Stimulated activated naive B cell treated with anti-CD40 and anti-IgM and Interleukin-4, amounts not matched to agents 10 μg/mL and 1 μg/mL and 100 μg/mL, for 72 hours (primary cell): Measurements from ENCODE around the gene FUT2.

ENCODE experiments used
- ATAC-seq, 2 donors: fragments of 150-1000 bp; cut with Tn5 transposase; replicated peaks; 2 replicates each; pipeline ENCODE4 v1.10.0; 2021; ENCODE audit warnings: moderate library complexity in 1 of 2
- DNase-seq: peaks from one replicate; pipeline ENCODE4 v3.0.0; 2021
- H3K27ac Mint-ChIP-seq: one replicate; pipeline ENCODE4 v1.8.0; 2022; ENCODE audit warnings: mild to moderate bottlenecking, mixed read lengths
- H3K27me3 Mint-ChIP-seq, 2 donors: one replicate each; pipeline ENCODE4 v1.8.0; 2022; ENCODE audit warnings: mixed read lengths in 2 of 2
- H3K36me3 Mint-ChIP-seq, 2 donors: one replicate each; pipeline ENCODE4 v1.8.0; 2022; ENCODE audit warnings: mixed read lengths in 2 of 2, mild to moderate bottlenecking in 1 of 2
- H3K4me1 Mint-ChIP-seq, 2 donors: one replicate each; pipeline ENCODE4 v1.8.0; 2022; ENCODE audit warnings: mixed read lengths in 2 of 2, mild to moderate bottlenecking in 1 of 2
- H3K4me3 Mint-ChIP-seq, 2 donors: one replicate each; pipeline ENCODE4 v1.8.0; 2022; ENCODE audit warnings: mild to moderate bottlenecking in 2 of 2, mixed read lengths in 2 of 2, moderate library complexity in 1 of 2
- H3K9me3 Mint-ChIP-seq, 2 donors: one replicate each; pipeline ENCODE4 v1.8.0; 2022; ENCODE audit warnings: mixed read lengths in 2 of 2, mild to moderate bottlenecking in 1 of 2

The FUT2 gene

GRCh38 chr19:48663667-48664066, 32.1 kb upstream of the FUT2 start:
- Mint-ChIP-seq H3K4me3 (no peak overlapping the region), H3K27ac (no peak overlapping the region)

GRCh38 chr19:48664476-48664875, 31.3 kb upstream of the FUT2 start:
- peaks cover 6 to 9% of the 10 kb centered on the region in 2 donors for H3K4me1 Mint-ChIP-seq
- no peaks in the 10 kb centered on the region for H3K27me3 Mint-ChIP-seq
- no peak for ATAC-seq
- no peaks in the 10 kb centered on the region for H3K36me3 Mint-ChIP-seq
- DNase-seq, result no peak
- H3K4me3 Mint-ChIP-seq, result no peak overlapping the region
- H3K9me3 Mint-ChIP-seq, result peaks cover under 1 to 3% of the 10 kb centered on the region in 2 donors
- no peak overlapping the region for H3K27ac Mint-ChIP-seq

More at GRCh38 chr19:48663667-48664066, 32.1 kb upstream of the FUT2 start:
- Mint-ChIP-seq H3K4me1 (peaks cover 8 to 9% of the 10 kb centered on the region in 2 donors), H3K36me3 (no peaks in the 10 kb centered on the region), H3K9me3 (peaks cover 0 to under 1% of the 10 kb centered on the region in 2 donors), H3K27me3 (no peaks in the 10 kb centered on the region)
- DNase-seq (no peak), ATAC-seq (no peak)

- Mint-ChIP-seq H3K27ac (no peak overlapping the region), H3K36me3 (no peaks in the 10 kb centered on the region), H3K27me3 (no peaks in the 10 kb centered on the region), H3K9me3 (peaks cover 7 to 8% of the 10 kb centered on the region in 2 donors), H3K4me3 (no peak overlapping the region), H3K4me1 (peaks cover 4 to 6% of the 10 kb centered on the region in 2 donors)
- no peak for ATAC-seq
- DNase-seq, result no peak
Measured at GRCh38 chr19:48665786-48666185, 30.0 kb upstream of the FUT2 start.

GRCh38 chr19:48668332-48668731, 27.4 kb upstream of the FUT2 start:
- ATAC-seq (no peak), DNase-seq (no peak)
- no peaks in the 10 kb centered on the region for H3K36me3 Mint-ChIP-seq
- H3K4me3 Mint-ChIP-seq, result no peak overlapping the region
- H3K4me1 Mint-ChIP-seq, result no peaks in the 10 kb centered on the region
- H3K27ac Mint-ChIP-seq, result no peak overlapping the region
- no peaks in the 10 kb centered on the region for H3K27me3 Mint-ChIP-seq
- peaks cover 7 to 8% of the 10 kb centered on the region in 2 donors for H3K9me3 Mint-ChIP-seq

- Mint-ChIP-seq H3K27ac (no peak overlapping the region), H3K27me3 (no peaks in the 10 kb centered on the region), H3K9me3 (peaks cover 7 to 8% of the 10 kb centered on the region in 2 donors), H3K36me3 (no peaks in the 10 kb centered on the region), H3K4me3 (no peak overlapping the region), H3K4me1 (no peaks in the 10 kb centered on the region)
- no peak for DNase-seq
- ATAC-seq, result no peak
Measured at GRCh38 chr19:48668761-48669160, 27.0 kb upstream of the FUT2 start.

- DNase-seq (no peak), ATAC-seq (no peak)
- no peak overlapping the region for H3K27ac Mint-ChIP-seq
- peaks cover 2 to 3% of the 10 kb centered on the region in 2 donors for H3K4me1 Mint-ChIP-seq
- peaks cover 0 to 1% of the 10 kb centered on the region in 2 donors for H3K27me3 Mint-ChIP-seq
- H3K4me3 Mint-ChIP-seq, result no peak overlapping the region
- peaks cover 7 to 8% of the 10 kb centered on the region in 2 donors for H3K9me3 Mint-ChIP-seq
- no peaks in the 10 kb centered on the region for H3K36me3 Mint-ChIP-seq
Measured at GRCh38 chr19:48669903-48670668, 25.7 kb upstream of the FUT2 start.

GRCh38 chr19:48670699-48671445, 24.9 kb upstream of the FUT2 start:
- no peak overlapping the region for H3K27ac Mint-ChIP-seq

GRCh38 chr19:48671446-48671995, 24.2 kb upstream of the FUT2 start:
- H3K4me1 Mint-ChIP-seq, result peaks cover 6 to 9% of the 10 kb centered on the region in 2 donors
- peaks cover 7 to 8% of the 10 kb centered on the region in 2 donors for H3K9me3 Mint-ChIP-seq
- no peak for ATAC-seq
- H3K4me3 Mint-ChIP-seq, result no peak overlapping the region
- DNase-seq, result no peak
- no peaks in the 10 kb centered on the region for H3K36me3 Mint-ChIP-seq
- H3K27ac Mint-ChIP-seq, result no peak overlapping the region
- peaks cover 0 to 13% of the 10 kb centered on the region in 2 donors for H3K27me3 Mint-ChIP-seq

More at GRCh38 chr19:48670699-48671445, 24.9 kb upstream of the FUT2 start:
- Mint-ChIP-seq H3K4me3 (no peak overlapping the region), H3K27me3 (peaks cover 0 to 9% of the 10 kb centered on the region in 2 donors), H3K9me3 (peaks cover 7 to 8% of the 10 kb centered on the region in 2 donors), H3K36me3 (no peaks in the 10 kb centered on the region), H3K4me1 (peaks cover 6 to 9% of the 10 kb centered on the region in 2 donors)
- ATAC-seq (no peak), DNase-seq (no peak)

- Mint-ChIP-seq H3K4me1 (peaks cover 6 to 9% of the 10 kb centered on the region in 2 donors), H3K27ac (peak within 1 kb of the TSS; percentile 66), H3K36me3 (no peaks in the 10 kb centered on the region), H3K9me3 (peaks cover 7 to 8% of the 10 kb centered on the region in 2 donors), H3K27me3 (peaks cover 0 to 13% of the 10 kb centered on the region in 2 donors), H3K4me3 (no peak within 1 kb of the TSS)
- DNase-seq, result no peak
- ATAC-seq, result no peak
Measured at GRCh38 chr19:48672994-48673393, 22.8 kb upstream of the FUT2 start, which contains the start of gene NTN5. Gene NTN5, minus strand, starts transcription at chr19:48673017. Its CDS starts 2,031 bp downstream, at chr19:48670986.

- Mint-ChIP-seq H3K9me3 (peaks cover 7 to 8% of the 10 kb centered on the region in 2 donors), H3K4me3 (no peak overlapping the region), H3K36me3 (no peaks in the 10 kb centered on the region), H3K4me1 (peaks cover 6 to 9% of the 10 kb centered on the region in 2 donors), H3K27me3 (peaks cover 0 to 13% of the 10 kb centered on the region in 2 donors), H3K27ac (peak overlapping the region; percentile 66)
- ATAC-seq, result no peak
- no peak for DNase-seq
Measured at GRCh38 chr19:48673436-48674100, 22.2 kb upstream of the FUT2 start.

- ATAC-seq (no peak), DNase-seq (no peak)
- Mint-ChIP-seq H3K27me3 (peaks cover 0 to 13% of the 10 kb centered on the region in 2 donors), H3K27ac (peak overlapping the region; percentile 56), H3K36me3 (no peaks in the 10 kb centered on the region), H3K9me3 (peaks cover 5 to 7% of the 10 kb centered on the region in 2 donors), H3K4me3 (no peak overlapping the region), H3K4me1 (peaks cover 6 to 9% of the 10 kb centered on the region in 2 donors)
Measured at GRCh38 chr19:48674216-48674809, 21.5 kb upstream of the FUT2 start.

- ATAC-seq (peak; percentile 92 to 93), DNase-seq (peak; percentile 70)
- peaks cover 0 to 13% of the 10 kb centered on the region in 2 donors for H3K27me3 Mint-ChIP-seq
- no peaks in the 10 kb centered on the region for H3K36me3 Mint-ChIP-seq
- no peak overlapping the region for H3K4me3 Mint-ChIP-seq
- H3K9me3 Mint-ChIP-seq, result no peaks in the 10 kb centered on the region
- peaks cover 6 to 9% of the 10 kb centered on the region in 2 donors for H3K4me1 Mint-ChIP-seq
- H3K27ac Mint-ChIP-seq, result peak overlapping the region; percentile 62
Measured at GRCh38 chr19:48674921-48675824, 20.6 kb upstream of the FUT2 start.

- no peak for ATAC-seq
- Mint-ChIP-seq H3K4me3 (no peak overlapping the region), H3K36me3 (no peaks in the 10 kb centered on the region), H3K27me3 (peaks cover 0 to 13% of the 10 kb centered on the region in 2 donors), H3K9me3 (no peaks in the 10 kb centered on the region), H3K4me1 (peaks cover 6 to 9% of the 10 kb centered on the region in 2 donors), H3K27ac (no peak overlapping the region)
- no peak for DNase-seq
Measured at GRCh38 chr19:48676487-48676886, 19.3 kb upstream of the FUT2 start.
